ENCODE measurements around the gene PIK3R1.

PIK3R1 gene

GRCh38 chr5:68176253-68176652 is 39.3 kb upstream of the PIK3R1 start:
- DNase-seq (ENCODE audit: low read depth): no peak
- H3K4me3 ChIP-seq (ENCODE audit: low read depth, low read length): no peak overlapping the region
- TF ChIP-seq, protein P1, sequence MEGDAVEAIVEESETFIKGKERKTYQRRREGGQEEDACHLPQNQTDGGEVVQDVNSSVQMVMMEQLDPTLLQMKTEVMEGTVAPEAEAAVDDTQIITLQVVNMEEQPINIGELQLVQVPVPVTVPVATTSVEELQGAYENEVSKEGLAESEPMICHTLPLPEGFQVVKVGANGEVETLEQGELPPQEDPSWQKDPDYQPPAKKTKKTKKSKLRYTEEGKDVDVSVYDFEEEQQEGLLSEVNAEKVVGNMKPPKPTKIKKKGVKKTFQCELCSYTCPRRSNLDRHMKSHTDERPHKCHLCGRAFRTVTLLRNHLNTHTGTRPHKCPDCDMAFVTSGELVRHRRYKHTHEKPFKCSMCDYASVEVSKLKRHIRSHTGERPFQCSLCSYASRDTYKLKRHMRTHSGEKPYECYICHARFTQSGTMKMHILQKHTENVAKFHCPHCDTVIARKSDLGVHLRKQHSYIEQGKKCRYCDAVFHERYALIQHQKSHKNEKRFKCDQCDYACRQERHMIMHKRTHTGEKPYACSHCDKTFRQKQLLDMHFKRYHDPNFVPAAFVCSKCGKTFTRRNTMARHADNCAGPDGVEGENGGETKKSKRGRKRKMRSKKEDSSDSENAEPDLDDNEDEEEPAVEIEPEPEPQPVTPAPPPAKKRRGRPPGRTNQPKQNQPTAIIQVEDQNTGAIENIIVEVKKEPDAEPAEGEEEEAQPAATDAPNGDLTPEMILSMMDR (IDR thresholded peaks at IDR 0.05; ENCODE audit: control insufficient read depth, extremely low read depth, insufficient read depth): no peak

- no peak overlapping the region for H3K4me3 ChIP-seq (ENCODE audit: low read depth, low read length)
- TF ChIP-seq, protein P1 (IDR thresholded peaks at IDR 0.05; ENCODE audit: control insufficient read depth, extremely low read depth, insufficient read depth): no peak
- no peak for DNase-seq (ENCODE audit: low read depth)
These were observed 38.6 kb upstream of the PIK3R1 start for GRCh38 chr5:68176802-68177479.

GRCh38 chr5:68177676-68178075 is 37.9 kb upstream of the PIK3R1 start:
- no peak for DNase-seq (ENCODE audit: low read depth)
- TF ChIP-seq, protein P1 (IDR thresholded peaks at IDR 0.05; ENCODE audit: control insufficient read depth, extremely low read depth, insufficient read depth): no peak
- no peak overlapping the region for H3K4me3 ChIP-seq (ENCODE audit: low read depth, low read length)

- TF ChIP-seq, protein P1 (IDR thresholded peaks at IDR 0.05; ENCODE audit: control insufficient read depth, extremely low read depth, insufficient read depth): no peak
- H3K4me3 ChIP-seq (ENCODE audit: low read depth, low read length): no peak overlapping the region
- no peak for DNase-seq (ENCODE audit: low read depth)
These were observed 37.0 kb upstream of the PIK3R1 start for GRCh38 chr5:68178579-68178978.

GRCh38 chr5:68180121-68181038 is 35.2 kb upstream of the PIK3R1 start:
- no peak overlapping the region for H3K4me3 ChIP-seq (ENCODE audit: low read depth, low read length)
- no peak for DNase-seq (ENCODE audit: low read depth)
- TF ChIP-seq, protein P1 (IDR thresholded peaks at IDR 0.05; ENCODE audit: control insufficient read depth, extremely low read depth, insufficient read depth): no peak

DNA sequence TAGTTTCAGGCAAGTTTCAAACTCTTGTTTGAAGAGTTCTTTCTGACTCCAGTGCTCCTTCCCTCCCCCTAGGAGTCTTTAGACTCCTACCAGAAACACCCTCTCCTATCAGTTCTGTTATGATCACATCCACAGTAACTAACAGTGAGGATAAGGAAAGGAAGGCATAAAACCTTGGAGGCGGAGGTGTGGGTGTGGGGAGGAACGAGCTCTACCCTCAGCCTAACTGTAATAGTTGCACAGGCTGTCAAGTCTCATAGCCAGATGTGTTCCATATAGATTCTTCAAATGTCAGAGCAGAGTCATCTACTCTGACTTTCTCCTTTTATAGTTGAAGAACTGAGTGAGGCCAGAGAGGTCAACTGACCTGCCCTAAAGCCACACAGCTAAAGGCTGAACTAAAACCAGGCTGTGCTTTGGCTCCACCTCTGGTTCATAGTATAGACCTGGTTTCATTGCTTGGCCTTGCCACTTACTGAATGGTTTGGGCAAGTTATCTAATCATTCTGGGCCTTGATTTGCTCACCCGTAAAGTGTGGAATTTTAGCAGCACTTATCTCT is 34.4 kb upstream of the PIK3R1 start:
- TF ChIP-seq, protein P1 (IDR thresholded peaks at IDR 0.05; ENCODE audit: control insufficient read depth, extremely low read depth, insufficient read depth): no peak
- DNase-seq (ENCODE audit: low read depth): no peak
- H3K4me3 ChIP-seq (ENCODE audit: low read depth, low read length): no peak overlapping the region
